GM23248 (cell line): Measurements from ENCODE around the gene SAXO1. TPM values are rescaled to one million over a fixed set of nuclear protein-coding genes. Genes with fewer than 3 reads are reported as not detected.
"Not testable (repeated sequence)": the region's sequence is repeated elsewhere in the genome, so short reads cannot be mapped to it uniquely, and the experiment has no call there.

ENCODE experiments used
- DNase-seq: peaks from one replicate; pipeline ENCODE4 v3.0.0-alpha.2; 2015
- H2AFZ ChIP-seq: fragments of 200-600 bp; sonication (generic); 2 replicates; pipeline ENCODE4 v1.6.1; 2016; ENCODE audit warnings: antibody characterized with exemption
- H3F3A ChIP-seq: fragments of 200-600 bp; sonication (generic); 2 replicates; pipeline ENCODE4 v1.6.1; 2016; ENCODE audit warnings: mild to moderate bottlenecking, antibody characterized with exemption, mixed run types; ENCODE audit not compliant: insufficient read depth
- H3K27ac ChIP-seq: fragments of 200-600 bp; sonication (generic); 2 replicates; pipeline ENCODE4 v1.5.1; 2016; ENCODE audit warnings: mild to moderate bottlenecking
- H3K27me3 ChIP-seq: fragments of 200-600 bp; sonication (generic); replicated peaks from 2 replicates; pipeline ENCODE4 v1.6.1; 2016; ENCODE audit warnings: mild to moderate bottlenecking; ENCODE audit not compliant: insufficient read depth
- H3K36me3 ChIP-seq: fragments of 200-600 bp; sonication (generic); 2 replicates; pipeline ENCODE4 v1.6.1; 2016; ENCODE audit warnings: low read depth, mild to moderate bottlenecking
- H3K4me1 ChIP-seq: fragments of 200-600 bp; sonication (generic); 2 replicates; pipeline ENCODE4 v1.6.1; 2016; ENCODE audit warnings: mild to moderate bottlenecking; ENCODE audit not compliant: insufficient read depth
- H3K4me2 ChIP-seq: fragments of 200-600 bp; sonication (generic); one replicate; pipeline ENCODE4 v1.6.1; 2016; ENCODE audit warnings: mild to moderate bottlenecking; ENCODE audit not compliant: unreplicated experiment
- H3K4me3 ChIP-seq: fragments of 200-600 bp; sonication (generic); 2 replicates; pipeline ENCODE4 v1.5.1; 2016; ENCODE audit warnings: mild to moderate bottlenecking
- H3K79me2 ChIP-seq: fragments of 200-600 bp; sonication (generic); 2 replicates; pipeline ENCODE4 v1.6.1; 2016; ENCODE audit warnings: mild to moderate bottlenecking; ENCODE audit not compliant: insufficient read depth
- H3K9ac ChIP-seq: fragments of 200-600 bp; sonication (generic); 2 replicates; pipeline ENCODE4 v1.6.1; 2016; ENCODE audit warnings: mild to moderate bottlenecking
- H3K9me2 ChIP-seq: fragments of 200-600 bp; sonication (generic); 2 replicates; pipeline ENCODE4 v1.6.1; 2016; ENCODE audit warnings: mixed run types, mild to moderate bottlenecking, moderate library complexity; ENCODE audit not compliant: insufficient read depth
- H3K9me3 ChIP-seq: fragments of 200-600 bp; sonication (generic); one replicate; pipeline ENCODE4 v1.6.1; 2017; ENCODE audit warnings: low read depth
- H4K20me1 ChIP-seq: fragments of 200-600 bp; sonication (generic); 2 replicates; pipeline ENCODE4 v1.6.0; 2016; ENCODE audit not compliant: insufficient read depth
- EZH2 ChIP-seq: fragments of 200-600 bp; sonication (generic); IDR thresholded peaks from 2 replicates; pipeline ENCODE4 v1.6.1; 2018; ENCODE audit warnings: antibody characterized with exemption, mild to moderate bottlenecking; ENCODE audit not compliant: insufficient read depth, poor library complexity, severe bottlenecking
- EZH2phosphoT487 ChIP-seq: fragments of 200-600 bp; sonication (generic); IDR thresholded peaks from 2 replicates; pipeline ENCODE4 v1.6.1; 2018; ENCODE audit warnings: antibody characterized with exemption, moderate library complexity, mild to moderate bottlenecking, low read depth; ENCODE audit not compliant: insufficient read depth
- WGBS, 2 experiments: methylation state at CpG; one replicate each; pipeline ENCODE4 v1.1.6; 2015 to 2017; ENCODE audit warnings: low lambda C conversion rate in 2 of 2, low coverage in 1 of 2; ENCODE audit errors: missing lambda C conversion rate in 2 of 2; 5-methylcytosine and 5-hydroxymethylcytosine counted together
- in situ Hi-C: fragments of 300-500 bp; cut with MboI; formaldehyde crosslinking; loops from 2 replicates; pipeline ENCODE4 v1.15.0; 2020
- polyA plus RNA-seq: library from polyadenylated mRNA; unstranded; fragments of >200 nt; fragmentation: Nextera tagmentation; extraction: Ambion mirVana; gene quantifications from 2 replicates; pipeline ENCODE4 v1.2.1, GENCODE V29; 2016
- total RNA-seq: library from RNA; depleted of rRNA; stranded (reverse); fragments of >200 nt; shearing (Covaris generic); gene quantifications from 2 replicates; pipeline ENCODE4 v1.2.3, GENCODE V29; 2014

Gene SAXO1
- total and polyA plus RNA-seq, 2 experiments from 2014 or later: 0.83 TPM; not detected in 1

DNA sequence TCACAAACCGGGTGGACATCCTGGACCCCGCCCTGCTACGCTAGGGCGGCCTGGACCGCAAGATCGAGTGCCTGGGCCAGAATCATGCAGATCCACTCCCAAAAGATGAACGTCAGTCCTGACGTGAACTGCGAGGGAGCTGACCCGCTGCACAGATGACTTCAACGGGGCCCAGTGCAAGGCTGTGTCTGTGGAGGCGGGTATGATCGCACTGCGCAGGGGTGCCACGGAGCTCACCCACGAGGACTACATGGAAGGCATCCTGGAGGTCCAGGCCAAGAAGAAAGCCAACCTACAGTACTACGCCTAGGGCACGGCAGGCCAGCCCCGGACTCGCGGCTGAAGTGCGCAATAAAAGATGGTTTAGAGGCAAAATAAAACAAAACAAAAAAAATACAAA lies 5.2 kb downstream of the SAXO1 start:
- Histone ChIP-seq H3K27me3 (0 out of 2 replicates have a peak, but pooled peaks cover 3% of the 10 kb centered on the region), H3F3A (no peaks in the 10 kb centered on the region), H3K27ac (no peak overlapping the region), H3K4me1 (peaks cover 4% of the 10 kb centered on the region; the same call in 1 of the 2 replicates), H3K9ac (no peak overlapping the region), H4K20me1 (no peaks in the 10 kb centered on the region), H3K4me2 (no peak overlapping the region), H3K79me2 (no peaks in the 10 kb centered on the region), H2AFZ (no peak overlapping the region), H3K9me2 (no peaks in the 10 kb centered on the region), H3K4me3 (no peak overlapping the region), H3K36me3 (no peaks in the 10 kb centered on the region), H3K9me3 (no peaks in the 10 kb centered on the region)
- 91 to 92% methylated on average over 22 of the region's 22 CpGs for WGBS, 2 experiments
- no peak for DNase-seq
- in situ Hi-C loops: loop anchor here (10.0 to 25.0 kb wide), 3 partner anchors 353 to 1491 kb away; no protein-coding TSS in a partner anchor
- TF ChIP-seq EZH2phosphoT487: no peak
- TF ChIP-seq EZH2: no peak

DNA sequence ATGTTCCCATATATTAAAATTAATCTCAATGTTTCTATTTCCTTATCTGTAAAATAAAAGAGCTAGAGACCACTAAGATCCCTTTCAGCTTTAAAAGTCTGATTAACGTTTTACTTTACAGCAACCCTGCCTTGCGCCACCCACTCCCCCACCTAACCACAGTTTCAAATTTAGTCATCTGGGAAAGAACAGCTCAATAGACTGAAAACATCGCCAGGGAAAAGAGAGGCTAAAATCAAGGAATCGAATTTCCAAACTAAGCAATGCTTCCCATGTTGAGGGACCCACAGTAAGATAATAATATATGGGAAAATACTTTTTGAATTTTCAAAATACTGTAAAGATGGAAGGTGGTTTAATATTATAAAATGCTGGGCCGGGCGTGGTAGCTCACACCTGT lies 6.6 kb downstream of the SAXO1 start:
- DNase-seq: no peak
- Histone ChIP-seq H3K9me2 (no peaks in the 10 kb centered on the region), H2AFZ (no peak overlapping the region), H3K9ac (no peak overlapping the region), H3K4me1 (peaks cover 4% of the 10 kb centered on the region; the same call in 1 of the 2 replicates), H3K79me2 (no peaks in the 10 kb centered on the region), H3K4me2 (no peak overlapping the region), H4K20me1 (no peaks in the 10 kb centered on the region), H3K9me3 (no peaks in the 10 kb centered on the region), H3K27me3 (0 out of 2 replicates have a peak, but pooled peaks cover 3% of the 10 kb centered on the region), H3K27ac (no peak overlapping the region), H3K4me3 (no peak overlapping the region), H3K36me3 (no peaks in the 10 kb centered on the region), H3F3A (no peaks in the 10 kb centered on the region)
- WGBS, 2 experiments: 94 to 95% methylated on average over 6 of the region's 6 CpGs
- TF ChIP-seq EZH2: no peak
- TF ChIP-seq EZH2phosphoT487: no peak
- in situ Hi-C loops: loop anchor here (10.0 to 25.0 kb wide), 3 partner anchors 352 to 1489 kb away; no protein-coding TSS in a partner anchor

DNA sequence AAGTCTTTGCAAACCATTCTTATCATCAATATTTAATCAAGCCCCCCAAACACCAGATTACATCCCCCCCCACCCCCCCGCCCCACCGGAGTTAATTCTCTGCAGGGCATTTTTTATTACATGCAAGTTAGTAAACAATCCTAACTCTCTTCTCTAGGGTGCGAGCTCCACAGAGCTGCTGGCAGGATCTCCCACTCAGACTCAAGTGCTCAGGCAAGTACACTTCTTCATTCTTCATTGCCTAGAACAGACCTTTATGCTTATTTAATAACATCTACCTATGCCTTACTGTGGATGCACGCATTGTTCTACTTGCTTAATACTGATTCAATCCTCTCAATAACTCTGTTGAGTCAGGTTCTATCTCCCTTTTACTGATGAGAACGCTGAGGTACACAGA lies 9.9 kb downstream of the SAXO1 start:
- H3K9me2 ChIP-seq: no peaks in the 10 kb centered on the region
- no peak overlapping the region for H3K4me2 ChIP-seq
- in situ Hi-C loops: loop anchor here (10.0 kb wide), 2 partner anchors 348 to 1198 kb away; no protein-coding TSS in a partner anchor
- H4K20me1 ChIP-seq: no peaks in the 10 kb centered on the region
- no peak for DNase-seq
- H3F3A ChIP-seq: no peaks in the 10 kb centered on the region
- WGBS, 2 experiments: 59 to 60% methylated on average over 5 of the region's 5 CpGs
- H3K27ac ChIP-seq: no peak overlapping the region
- H2AFZ ChIP-seq: no peak overlapping the region
- H3K9me3 ChIP-seq: no peaks in the 10 kb centered on the region
- TF ChIP-seq EZH2 (no peak), EZH2phosphoT487 (no peak)
- 0 out of 2 replicates have a peak, but pooled peaks cover 3% of the 10 kb centered on the region for H3K27me3 ChIP-seq
- no peaks in the 10 kb centered on the region for H3K36me3 ChIP-seq
- H3K4me1 ChIP-seq: no peaks in the 10 kb centered on the region
- no peak overlapping the region for H3K9ac ChIP-seq
- no peaks in the 10 kb centered on the region for H3K79me2 ChIP-seq
- H3K4me3 ChIP-seq: no peak overlapping the region

DNA sequence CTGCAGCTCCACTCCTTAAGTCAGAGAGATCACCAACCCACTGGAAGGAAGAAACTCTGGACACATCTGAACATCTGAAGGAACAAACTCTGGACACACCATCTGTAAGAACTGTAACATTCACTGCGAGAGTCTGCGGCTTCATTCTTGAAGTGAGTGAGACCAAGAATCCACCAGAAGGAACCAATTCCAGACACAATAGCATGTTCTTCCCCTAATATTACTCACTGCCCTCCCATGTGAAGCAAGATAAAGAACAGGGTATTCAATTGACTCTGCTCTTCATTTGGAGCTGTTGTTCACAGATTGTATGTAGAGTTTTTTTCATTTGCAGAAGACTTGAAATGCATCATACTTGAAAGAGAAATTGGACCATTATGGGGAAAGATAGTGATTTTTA lies 10.8 kb downstream of the SAXO1 start:
- in situ Hi-C loops: loop anchor here (10.0 kb wide), 2 partner anchors 347 to 1197 kb away; no protein-coding TSS in a partner anchor
- H3K9me3 ChIP-seq: no peaks in the 10 kb centered on the region
- no peaks in the 10 kb centered on the region for H3K79me2 ChIP-seq
- WGBS, 2 experiments: 95 to 96% methylated on average over 2 of the region's 2 CpGs
- no peaks in the 10 kb centered on the region for H4K20me1 ChIP-seq
- no peaks in the 10 kb centered on the region for H3K36me3 ChIP-seq
- no peaks in the 10 kb centered on the region for H3K4me1 ChIP-seq
- H3K27ac ChIP-seq: no peak overlapping the region
- no peak overlapping the region for H2AFZ ChIP-seq
- H3K9me2 ChIP-seq: no peaks in the 10 kb centered on the region
- H3F3A ChIP-seq: no peaks in the 10 kb centered on the region
- no peak overlapping the region for H3K4me2 ChIP-seq
- H3K27me3 ChIP-seq: 0 out of 2 replicates have a peak, but pooled peaks cover 3% of the 10 kb centered on the region
- TF ChIP-seq EZH2phosphoT487 (no peak), EZH2 (no peak)
- no peak overlapping the region for H3K4me3 ChIP-seq
- no peak for DNase-seq
- no peak overlapping the region for H3K9ac ChIP-seq

DNA sequence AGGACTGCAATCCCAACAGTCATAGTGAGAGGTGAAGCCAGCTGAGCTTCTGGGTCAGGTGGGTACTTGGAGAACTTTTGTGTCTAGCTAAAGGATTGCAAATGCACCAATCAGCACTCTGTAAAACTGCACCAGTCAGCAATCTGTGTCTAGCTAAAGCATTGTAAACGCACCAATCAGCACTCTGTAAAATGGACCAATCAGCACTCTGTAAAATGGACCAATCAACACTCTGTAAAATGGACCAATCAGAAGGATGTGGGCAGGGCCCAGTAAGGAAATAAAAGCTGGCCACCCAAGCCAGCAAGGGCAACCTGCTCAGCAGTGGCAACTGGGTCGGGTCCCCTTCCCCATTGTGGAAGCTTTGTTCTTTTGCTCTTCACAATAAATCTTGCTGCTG lies 11.4 kb downstream of the SAXO1 start:
- not testable (repeated sequence) for H3K79me2 ChIP-seq, H3K4me1 ChIP-seq, H3K36me3 ChIP-seq, H3F3A ChIP-seq, H2AFZ ChIP-seq, H3K4me2 ChIP-seq, DNase-seq, H3K27ac ChIP-seq, H3K4me3 ChIP-seq, H3K9ac ChIP-seq, H3K9me3 ChIP-seq, H3K9me2 ChIP-seq, H4K20me1 ChIP-seq, H3K27me3 ChIP-seq
- WGBS, 2 experiments: 95 to 100% methylated on average over 2 of the region's 2 CpGs
- in situ Hi-C loops: loop anchor here (10.0 kb wide), 2 partner anchors 347 to 1197 kb away; no protein-coding TSS in a partner anchor
